CD4-positive, alpha-beta T cell (primary cell): ENCODE results near the gene BTBD9. TPM values are rescaled to one million over a fixed set of nuclear protein-coding genes. Genes with fewer than 3 reads are reported as not detected.

Source experiments
- ATAC-seq: fragments of 200-7000 bp; cut with Tn5 transposase; one replicate; pipeline ENCODE4 v1.10.0; 2022; ENCODE audit warnings: mild to moderate bottlenecking; ENCODE audit not compliant: poor library complexity
- CTCF ChIA-PET: fragments of 350-600 bp; sonication (Branson Sonifier 250); formaldehyde crosslinking; loops from one replicate; lab custom pipeline; 2021; ENCODE audit warnings: antibody characterized with exemption, inconsistent platforms; lab: Charles Lee
- POLR2A ChIA-PET: fragments of 350-600 bp; sonication (Branson Sonifier 250); formaldehyde crosslinking; loops from one replicate; lab custom pipeline; 2021; ENCODE audit warnings: antibody characterized with exemption, inconsistent platforms; lab: Charles Lee
- DNase-seq, 14 experiments: peaks; one replicate each; pipeline ENCODE4 v3.0.0-alpha.2; 2013 to 2020; ENCODE audit warnings: mixed read lengths in 2 of 14
- H3K27ac ChIP-seq, 2 donors: one replicate each; pipeline versions ENCODE4 v1.5.1 to v1.7.0; 2013; ENCODE audit warnings: low read length in 2 of 2, low read depth in 1 of 2, mild to moderate bottlenecking in 1 of 2
- H3K27me3 ChIP-seq, 2 experiments: 1 replicate in 1 of 2; 2 replicates in 1 of 2; pipeline versions ENCODE4 v1.6.1 to v1.7.0; 2013; ENCODE audit warnings: low read length in 2 of 2, control low read depth in 1 of 2, mild to moderate bottlenecking in 1 of 2, moderate library complexity in 1 of 2; ENCODE audit not compliant: insufficient read depth in 2 of 2, control insufficient read depth in 1 of 2
- H3K36me3 ChIP-seq: one replicate; pipeline ENCODE4 v1.6.1; 2013; ENCODE audit warnings: low read length, control low read depth; ENCODE audit not compliant: insufficient read depth
- H3K4me1 ChIP-seq: one replicate; pipeline ENCODE4 v1.6.1; 2013; ENCODE audit warnings: low read length, control low read depth; ENCODE audit not compliant: insufficient read depth
- H3K4me3 ChIP-seq: one replicate; pipeline ENCODE4 v1.5.1; 2013; ENCODE audit warnings: mild to moderate bottlenecking, low read length, moderate library complexity
- H3K9me3 ChIP-seq, 2 experiments: 1 replicate in 1 of 2; 2 replicates in 1 of 2; pipeline versions ENCODE4 v1.6.1 to v1.7.0; 2013; ENCODE audit warnings: low read length in 2 of 2, mild to moderate bottlenecking in 2 of 2, control low read depth in 1 of 2, moderate library complexity in 1 of 2; ENCODE audit not compliant: control insufficient read depth in 1 of 2, insufficient read depth in 1 of 2
- H3K27ac Mint-ChIP-seq: one replicate; pipeline ENCODE4 v1.8.0; 2020; ENCODE audit warnings: mixed read lengths
- H3K27me3 Mint-ChIP-seq: one replicate; pipeline ENCODE4 v1.8.0; 2021; ENCODE audit warnings: mixed read lengths
- H3K36me3 Mint-ChIP-seq: one replicate; pipeline ENCODE4 v1.8.0; 2021; ENCODE audit warnings: low read depth, mixed read lengths
- H3K4me1 Mint-ChIP-seq: one replicate; pipeline ENCODE4 v1.8.0; 2021; ENCODE audit warnings: low read depth, mixed read lengths
- H3K4me3 Mint-ChIP-seq: one replicate; pipeline ENCODE4 v1.8.0; 2020; ENCODE audit warnings: mild to moderate bottlenecking, mixed read lengths
- H3K9me3 Mint-ChIP-seq: one replicate; pipeline ENCODE4 v1.8.0; 2020; ENCODE audit warnings: mixed read lengths
- intact Hi-C, 2 experiments: fragments of 100-400 bp; cut with DNase I in 1 of 2; cut with micrococcal nuclease in 1 of 2; formaldehyde crosslinking; loops; one replicate each; pipeline versions ENCODE4 v1.15.1 to v1.9.0; 2023 to 2025; cut with DNase I, micrococcal nuclease
- total RNA-seq, 174 experiments: library from RNA in 2 of 174; stranded (reverse) in 2 of 174; gene quantifications; one replicate each; pipeline ENCODE4 v1.2.3 and lab custom pipeline; 2021 to 2026
- TF ChIP-seq, protein P1 (sequence below): fragments of 200-600 bp; IDR thresholded peaks from one replicate; pipeline ENCODE4 v1.8.0; 2022; ENCODE audit warnings: antibody characterized with exemption, mild to moderate bottlenecking

The BTBD9 gene
- total RNA-seq, 2 experiments from 2014 or later = 58.7 to 59.3 TPM

DNA sequence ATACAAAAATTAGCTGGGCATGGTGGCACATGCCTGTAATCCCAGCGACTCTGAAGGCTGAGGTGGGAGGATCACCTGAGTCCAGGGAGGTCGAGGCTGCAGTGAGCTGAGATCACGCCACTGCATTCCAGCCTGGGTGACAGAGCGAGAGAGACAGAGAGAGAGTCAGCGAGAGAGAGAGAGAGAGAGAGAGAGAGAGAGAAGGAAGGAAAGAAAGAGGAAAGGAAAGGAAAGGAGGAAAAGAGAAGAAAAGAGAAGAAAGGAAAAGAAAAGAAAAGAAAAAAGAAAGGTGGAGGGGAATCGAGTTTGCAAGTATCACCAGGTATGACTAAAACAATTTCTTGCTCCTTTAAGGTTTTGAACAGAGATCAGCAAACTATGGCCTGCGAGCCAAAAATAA lies 152.3 kb downstream of the BTBD9 start:
- no peaks in the 10 kb centered on the region for H3K4me1 Mint-ChIP-seq

DNA sequence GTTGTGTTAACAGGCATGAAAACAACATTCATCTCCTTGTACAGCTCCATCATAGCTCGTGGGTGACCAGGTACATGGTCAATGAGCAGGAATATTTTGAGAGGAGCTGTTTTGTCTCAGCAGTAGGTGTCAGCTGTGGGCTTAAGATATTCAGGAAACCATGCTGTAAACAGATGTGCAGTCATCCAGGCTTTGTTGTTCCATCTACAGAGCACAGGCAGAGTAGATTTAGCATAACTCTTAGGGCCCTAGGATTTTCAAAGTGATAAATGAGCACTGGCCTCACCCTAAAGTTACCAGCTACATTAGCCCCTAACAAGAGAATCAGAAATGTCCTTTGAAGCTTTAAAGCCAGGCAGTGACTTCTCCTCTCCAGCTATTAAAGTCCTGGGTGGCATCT lies 154.2 kb downstream of the BTBD9 start:
- ChIA-PET CTCF (interaction anchor here (0.9 to 1.6 kb wide), 2 partner anchors 8 to 14 kb away, joined by 3 to 4 read pairs; no protein-coding TSS in a partner anchor), POLR2A (interaction anchor here (1.2 kb wide), 1 partner anchor 10 kb away, joined by 3 read pairs; no protein-coding TSS in a partner anchor)
- DNase-seq (no peak), ATAC-seq (no peak)
- no peaks in the 10 kb centered on the region for H3K4me1 Mint-ChIP-seq
- no peaks in the 10 kb centered on the region for H3K9me3 Mint-ChIP-seq
- H3K27ac ChIP-seq = no peak overlapping the region
- H3K4me3 ChIP-seq = no peak overlapping the region
- intact Hi-C loops = no loop called here
- H3K27me3 Mint-ChIP-seq = no peaks in the 10 kb centered on the region
- TF ChIP-seq, protein P1, sequence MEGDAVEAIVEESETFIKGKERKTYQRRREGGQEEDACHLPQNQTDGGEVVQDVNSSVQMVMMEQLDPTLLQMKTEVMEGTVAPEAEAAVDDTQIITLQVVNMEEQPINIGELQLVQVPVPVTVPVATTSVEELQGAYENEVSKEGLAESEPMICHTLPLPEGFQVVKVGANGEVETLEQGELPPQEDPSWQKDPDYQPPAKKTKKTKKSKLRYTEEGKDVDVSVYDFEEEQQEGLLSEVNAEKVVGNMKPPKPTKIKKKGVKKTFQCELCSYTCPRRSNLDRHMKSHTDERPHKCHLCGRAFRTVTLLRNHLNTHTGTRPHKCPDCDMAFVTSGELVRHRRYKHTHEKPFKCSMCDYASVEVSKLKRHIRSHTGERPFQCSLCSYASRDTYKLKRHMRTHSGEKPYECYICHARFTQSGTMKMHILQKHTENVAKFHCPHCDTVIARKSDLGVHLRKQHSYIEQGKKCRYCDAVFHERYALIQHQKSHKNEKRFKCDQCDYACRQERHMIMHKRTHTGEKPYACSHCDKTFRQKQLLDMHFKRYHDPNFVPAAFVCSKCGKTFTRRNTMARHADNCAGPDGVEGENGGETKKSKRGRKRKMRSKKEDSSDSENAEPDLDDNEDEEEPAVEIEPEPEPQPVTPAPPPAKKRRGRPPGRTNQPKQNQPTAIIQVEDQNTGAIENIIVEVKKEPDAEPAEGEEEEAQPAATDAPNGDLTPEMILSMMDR = no peak
- peaks cover 2% of the 10 kb centered on the region for H3K36me3 ChIP-seq
- H3K4me3 Mint-ChIP-seq = no peak overlapping the region
- no peak overlapping the region for H3K27ac Mint-ChIP-seq
- H3K4me1 ChIP-seq = no peaks in the 10 kb centered on the region
- H3K36me3 Mint-ChIP-seq = no peaks in the 10 kb centered on the region
- no peaks in the 10 kb centered on the region for H3K27me3 ChIP-seq
- H3K9me3 ChIP-seq = no peaks in the 10 kb centered on the region

More for the DNA sequence above, 152.3 kb downstream of the BTBD9 start:
- no peaks in the 10 kb centered on the region for H3K9me3 ChIP-seq
- H3K4me1 ChIP-seq = no peaks in the 10 kb centered on the region
- Mint-ChIP-seq H3K9me3 (no peaks in the 10 kb centered on the region), H3K27me3 (no peaks in the 10 kb centered on the region), H3K4me3 (no peak overlapping the region), H3K27ac (no peak overlapping the region), H3K36me3 (no peaks in the 10 kb centered on the region)
- no peaks in the 10 kb centered on the region for H3K36me3 ChIP-seq
- TF ChIP-seq, protein P1 = no peak
- no peaks in the 10 kb centered on the region for H3K27me3 ChIP-seq
- no peak overlapping the region for H3K4me3 ChIP-seq
- no peak overlapping the region for H3K27ac ChIP-seq
- ChIA-PET CTCF (no interaction called here), POLR2A (interaction anchor here (0.8 kb wide), 1 partner anchor 12 kb away, joined by 3 read pairs; no protein-coding TSS in a partner anchor)
- DNase-seq (no peak), ATAC-seq (no peak)
- intact Hi-C loops = no loop called here

DNA sequence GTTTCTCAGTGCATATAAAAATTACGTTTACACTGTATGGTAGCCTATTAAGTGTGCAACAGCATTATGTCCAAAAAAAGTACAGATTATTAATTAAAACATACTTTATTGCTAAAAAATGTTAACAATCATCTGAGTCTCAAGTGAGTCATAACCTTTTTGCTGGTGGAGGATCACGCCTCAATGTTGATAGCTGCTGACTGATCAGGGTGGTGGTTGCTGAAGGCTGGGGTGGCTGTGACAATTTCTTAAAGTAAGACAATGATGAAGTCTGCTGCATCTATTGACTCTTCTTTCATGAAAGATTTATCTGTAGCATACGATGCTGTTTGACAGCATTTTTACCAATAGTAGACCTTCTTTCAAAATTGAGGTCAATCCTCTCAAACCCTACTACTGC lies 155.1 kb downstream of the BTBD9 start:
- intact Hi-C loops = no loop called here
- TF ChIP-seq, protein P1 = no peak
- H3K4me1 ChIP-seq = no peaks in the 10 kb centered on the region
- H3K27me3 Mint-ChIP-seq = no peaks in the 10 kb centered on the region
- H3K27ac ChIP-seq = no peak overlapping the region
- no peaks in the 10 kb centered on the region for H3K36me3 Mint-ChIP-seq
- H3K9me3 ChIP-seq = no peaks in the 10 kb centered on the region
- ChIA-PET CTCF (interaction anchor here (1.6 kb wide), 1 partner anchor 9 kb away, joined by 4 read pairs; no protein-coding TSS in a partner anchor), POLR2A (no interaction called here)
- no peak overlapping the region for H3K4me3 Mint-ChIP-seq
- no peaks in the 10 kb centered on the region for H3K9me3 Mint-ChIP-seq
- H3K27ac Mint-ChIP-seq = no peak overlapping the region
- DNase-seq = no peak
- ATAC-seq = no peak
- H3K36me3 ChIP-seq = peaks cover 2% of the 10 kb centered on the region
- H3K27me3 ChIP-seq = no peaks in the 10 kb centered on the region
- no peaks in the 10 kb centered on the region for H3K4me1 Mint-ChIP-seq
- no peak overlapping the region for H3K4me3 ChIP-seq
